VCaP (cell line): Measurements from ENCODE around the gene PRDM16.

Experiments
- H3K27ac ChIP-seq: fragments of 450-650 bp; 2 replicates; pipeline ENCODE4 v1.5.1; 2017
- TF ChIP-seq, protein P1 (sequence below): fragments of 450-650 bp; conservative IDR thresholded peaks from 2 replicates; pipeline ENCODE4 v1.5.1; 2017; ENCODE audit warnings: mild to moderate bottlenecking, moderate library complexity

PRDM16 gene

DNA sequence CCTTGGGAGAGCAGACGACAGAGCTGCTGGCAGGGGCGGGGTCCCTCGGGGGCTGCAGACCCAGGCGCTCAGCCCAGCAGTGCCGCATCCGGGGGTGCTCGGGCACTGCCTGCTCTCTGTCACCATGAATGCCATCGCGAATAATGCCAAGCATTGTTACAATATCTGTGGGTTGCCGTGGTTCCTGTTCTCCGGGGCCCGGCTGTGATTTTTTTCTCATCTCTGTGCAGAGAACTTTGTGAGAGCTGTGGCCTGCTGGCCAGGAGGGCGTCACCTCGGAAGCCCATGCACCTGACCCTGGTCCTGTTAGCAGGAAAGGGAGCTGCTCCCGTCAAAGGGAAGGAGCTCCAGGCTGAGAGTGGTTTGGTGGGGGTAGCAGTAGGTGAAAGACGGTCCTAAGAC lies 70.4 kb downstream of the PRDM16 start:
- TF ChIP-seq, protein P1, sequence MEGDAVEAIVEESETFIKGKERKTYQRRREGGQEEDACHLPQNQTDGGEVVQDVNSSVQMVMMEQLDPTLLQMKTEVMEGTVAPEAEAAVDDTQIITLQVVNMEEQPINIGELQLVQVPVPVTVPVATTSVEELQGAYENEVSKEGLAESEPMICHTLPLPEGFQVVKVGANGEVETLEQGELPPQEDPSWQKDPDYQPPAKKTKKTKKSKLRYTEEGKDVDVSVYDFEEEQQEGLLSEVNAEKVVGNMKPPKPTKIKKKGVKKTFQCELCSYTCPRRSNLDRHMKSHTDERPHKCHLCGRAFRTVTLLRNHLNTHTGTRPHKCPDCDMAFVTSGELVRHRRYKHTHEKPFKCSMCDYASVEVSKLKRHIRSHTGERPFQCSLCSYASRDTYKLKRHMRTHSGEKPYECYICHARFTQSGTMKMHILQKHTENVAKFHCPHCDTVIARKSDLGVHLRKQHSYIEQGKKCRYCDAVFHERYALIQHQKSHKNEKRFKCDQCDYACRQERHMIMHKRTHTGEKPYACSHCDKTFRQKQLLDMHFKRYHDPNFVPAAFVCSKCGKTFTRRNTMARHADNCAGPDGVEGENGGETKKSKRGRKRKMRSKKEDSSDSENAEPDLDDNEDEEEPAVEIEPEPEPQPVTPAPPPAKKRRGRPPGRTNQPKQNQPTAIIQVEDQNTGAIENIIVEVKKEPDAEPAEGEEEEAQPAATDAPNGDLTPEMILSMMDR = no peak
- no peak overlapping the region for H3K27ac ChIP-seq

DNA sequence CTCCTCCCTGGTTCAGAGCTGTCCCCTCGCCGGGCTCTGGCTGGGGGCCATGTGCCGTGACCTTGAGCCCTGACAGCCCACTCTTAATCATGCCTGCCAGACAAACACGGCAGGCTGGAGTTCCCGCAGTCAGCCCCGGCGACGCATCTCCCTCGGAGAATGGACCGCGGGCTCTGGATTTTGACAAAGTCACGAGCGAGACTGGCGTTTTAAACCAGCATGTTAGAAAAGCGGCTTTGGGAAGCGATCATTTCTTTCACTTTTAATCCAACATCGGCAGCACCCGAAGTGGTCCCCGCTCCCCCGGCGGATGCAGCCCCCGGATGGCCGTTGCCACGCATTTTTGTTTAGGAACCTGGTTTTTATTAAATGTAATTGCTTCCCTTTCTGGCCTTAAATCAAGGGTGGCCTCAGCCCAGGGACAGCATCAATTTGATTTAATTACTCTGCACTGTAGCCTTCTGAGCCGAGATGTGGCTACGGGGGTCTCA lies 70.9 kb downstream of the PRDM16 start:
- no peak overlapping the region for H3K27ac ChIP-seq
- TF ChIP-seq, protein P1 = no peak

DNA sequence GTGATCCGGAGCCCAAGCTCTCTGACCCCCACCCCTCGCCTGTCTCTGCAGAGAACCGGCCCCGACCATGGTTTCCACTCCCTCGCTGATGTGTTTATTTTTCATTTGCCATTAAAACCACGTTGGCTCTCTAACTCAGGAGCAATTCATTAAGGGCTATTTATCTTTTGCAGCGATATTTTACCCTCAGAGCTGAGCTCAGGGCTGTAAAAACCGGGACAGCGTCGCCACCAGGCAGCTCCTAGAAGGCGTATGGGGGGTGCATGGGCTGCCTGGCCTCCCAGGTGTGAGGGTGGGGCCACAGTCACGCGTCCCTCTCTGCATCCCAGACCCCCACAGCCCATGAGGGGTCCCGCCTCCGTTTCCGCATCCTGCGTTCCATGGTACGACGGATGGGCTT lies 71.4 kb downstream of the PRDM16 start:
- no peak overlapping the region for H3K27ac ChIP-seq
- TF ChIP-seq, protein P1 = no peak

DNA sequence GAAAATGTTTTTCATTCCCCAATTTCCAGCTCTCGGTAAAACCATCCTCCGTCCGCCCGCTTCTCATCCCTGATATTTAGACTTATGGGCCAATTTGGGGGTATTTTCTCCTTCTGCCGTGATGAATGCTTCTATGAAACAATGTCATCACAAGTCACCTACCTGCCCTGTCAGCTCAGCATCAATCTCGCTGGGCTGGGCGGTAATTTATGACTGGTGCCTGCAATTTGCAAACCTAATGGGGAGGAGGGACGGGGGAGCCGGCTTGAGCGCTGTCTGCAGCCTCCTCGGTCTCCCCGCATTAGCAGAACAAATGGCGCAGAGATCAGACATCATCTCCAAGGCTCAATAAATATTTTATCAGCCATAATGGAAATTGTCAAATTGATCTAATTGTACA lies 72.1 kb downstream of the PRDM16 start:
- no peak overlapping the region for H3K27ac ChIP-seq
- TF ChIP-seq, protein P1 = no peak

DNA sequence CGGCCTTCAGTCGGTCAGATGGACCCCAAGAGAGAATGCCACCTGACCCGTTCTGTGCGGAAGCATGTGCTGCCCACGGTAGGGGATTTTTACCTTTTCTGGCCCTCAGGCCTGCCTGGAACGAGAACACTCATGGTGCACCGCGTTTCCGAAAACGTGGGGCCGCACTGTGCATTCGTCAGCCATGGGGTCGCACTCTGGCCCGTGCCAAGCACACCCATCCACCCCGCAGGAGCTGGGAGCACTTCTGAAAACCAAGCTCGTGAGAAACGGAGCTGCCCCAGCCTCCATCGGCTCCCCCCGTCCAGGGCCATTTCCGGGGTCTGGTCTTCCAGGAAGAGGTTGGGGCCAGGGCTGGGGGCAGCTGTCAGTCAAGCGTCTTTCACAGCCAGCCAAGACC lies 72.8 kb downstream of the PRDM16 start:
- TF ChIP-seq, protein P1 = no peak
- H3K27ac ChIP-seq = no peak overlapping the region

DNA sequence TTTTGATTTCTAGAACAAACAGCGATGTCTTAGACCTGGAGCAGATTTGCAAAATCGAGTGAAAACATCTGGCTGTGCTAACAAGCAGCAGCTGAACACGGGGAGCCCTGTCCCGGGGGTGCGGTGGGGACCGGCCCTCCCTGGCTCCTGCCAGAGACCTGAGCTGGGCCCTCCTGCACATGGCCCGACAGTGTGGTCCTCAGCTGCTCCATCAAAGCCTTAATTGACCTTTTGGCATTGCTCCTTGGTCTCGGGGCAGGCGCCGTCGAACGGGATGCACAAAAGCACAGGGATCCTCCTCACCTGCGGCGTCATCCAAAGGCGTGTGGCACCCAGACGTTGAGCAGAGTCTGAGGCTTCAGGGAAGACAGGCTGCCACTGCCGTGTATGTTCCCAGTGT lies 73.2 kb downstream of the PRDM16 start:
- TF ChIP-seq, protein P1 = no peak
- no peak overlapping the region for H3K27ac ChIP-seq

DNA sequence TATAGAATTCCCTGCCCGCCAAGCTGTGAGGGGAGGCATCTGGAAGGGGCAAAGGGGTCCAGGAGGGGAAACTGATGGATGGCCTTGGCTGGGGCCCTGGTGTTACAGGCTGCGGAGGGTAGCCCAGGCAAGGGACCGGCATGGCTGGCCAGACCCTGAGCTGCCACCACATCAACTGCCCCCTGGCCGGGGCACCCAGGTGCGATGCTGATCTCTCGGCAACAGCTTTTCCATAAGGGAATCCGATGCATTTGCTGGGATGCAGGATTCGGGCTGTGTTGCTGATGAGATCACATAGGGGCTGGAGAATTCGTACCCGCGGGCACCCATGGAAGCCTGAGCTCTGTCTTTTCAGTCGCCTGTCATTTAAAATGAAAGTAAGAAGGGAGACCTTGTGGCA lies 73.7 kb downstream of the PRDM16 start:
- no peak overlapping the region for H3K27ac ChIP-seq
- TF ChIP-seq, protein P1 = no peak
